Neural progenitor cell (in vitro differentiated cells): ENCODE data around the gene MYO1E.

ENCODE experiments used
- EZH2 ChIP-seq: fragments of 200-600 bp; sonication (generic); IDR thresholded peaks from 2 replicates; pipeline ENCODE4 v1.6.1; 2017; ENCODE audit warnings: antibody characterized with exemption, mild to moderate bottlenecking, moderate library complexity
- TF ChIP-seq, protein P1 (sequence below): fragments of 200-600 bp; sonication (generic); IDR thresholded peaks from 2 replicates; pipeline ENCODE4 v1.5.1; 2017; ENCODE audit warnings: antibody characterized with exemption, mild to moderate bottlenecking

DNA sequence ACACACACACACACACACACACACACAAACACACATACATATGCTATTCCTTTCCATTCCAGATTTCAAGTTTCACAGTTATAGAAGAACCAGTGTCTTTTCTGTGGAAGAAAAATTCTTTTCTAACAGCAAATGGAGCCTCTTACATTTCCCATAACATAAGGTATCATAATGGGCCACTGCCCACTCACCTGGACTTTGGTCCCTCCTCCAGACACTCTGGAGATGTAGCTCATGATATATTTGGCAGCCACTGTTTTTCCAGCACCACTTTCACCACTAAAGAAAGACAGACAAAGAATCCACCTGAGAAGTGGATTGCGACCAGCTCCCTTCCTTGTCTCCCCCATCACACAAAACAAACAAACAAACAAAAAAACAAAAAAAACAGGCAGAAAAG is 136.3 kb downstream of the MYO1E start:
- TF ChIP-seq EZH2 = no peak
- TF ChIP-seq, protein P1, sequence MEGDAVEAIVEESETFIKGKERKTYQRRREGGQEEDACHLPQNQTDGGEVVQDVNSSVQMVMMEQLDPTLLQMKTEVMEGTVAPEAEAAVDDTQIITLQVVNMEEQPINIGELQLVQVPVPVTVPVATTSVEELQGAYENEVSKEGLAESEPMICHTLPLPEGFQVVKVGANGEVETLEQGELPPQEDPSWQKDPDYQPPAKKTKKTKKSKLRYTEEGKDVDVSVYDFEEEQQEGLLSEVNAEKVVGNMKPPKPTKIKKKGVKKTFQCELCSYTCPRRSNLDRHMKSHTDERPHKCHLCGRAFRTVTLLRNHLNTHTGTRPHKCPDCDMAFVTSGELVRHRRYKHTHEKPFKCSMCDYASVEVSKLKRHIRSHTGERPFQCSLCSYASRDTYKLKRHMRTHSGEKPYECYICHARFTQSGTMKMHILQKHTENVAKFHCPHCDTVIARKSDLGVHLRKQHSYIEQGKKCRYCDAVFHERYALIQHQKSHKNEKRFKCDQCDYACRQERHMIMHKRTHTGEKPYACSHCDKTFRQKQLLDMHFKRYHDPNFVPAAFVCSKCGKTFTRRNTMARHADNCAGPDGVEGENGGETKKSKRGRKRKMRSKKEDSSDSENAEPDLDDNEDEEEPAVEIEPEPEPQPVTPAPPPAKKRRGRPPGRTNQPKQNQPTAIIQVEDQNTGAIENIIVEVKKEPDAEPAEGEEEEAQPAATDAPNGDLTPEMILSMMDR = no peak
